ENCODE measurements around the gene AHDC1.

Gene AHDC1

GRCh38 chr1:27599605-27600497, 4.1 kb downstream of the AHDC1 start:
- TF ChIP-seq GATA2 (IDR thresholded peaks at IDR 0.05; ENCODE audit: low read depth, low read length) (no peak), GATA3 (IDR thresholded peaks at IDR 0.05; ENCODE audit: low read depth, low read length) (no peak)

DNA sequence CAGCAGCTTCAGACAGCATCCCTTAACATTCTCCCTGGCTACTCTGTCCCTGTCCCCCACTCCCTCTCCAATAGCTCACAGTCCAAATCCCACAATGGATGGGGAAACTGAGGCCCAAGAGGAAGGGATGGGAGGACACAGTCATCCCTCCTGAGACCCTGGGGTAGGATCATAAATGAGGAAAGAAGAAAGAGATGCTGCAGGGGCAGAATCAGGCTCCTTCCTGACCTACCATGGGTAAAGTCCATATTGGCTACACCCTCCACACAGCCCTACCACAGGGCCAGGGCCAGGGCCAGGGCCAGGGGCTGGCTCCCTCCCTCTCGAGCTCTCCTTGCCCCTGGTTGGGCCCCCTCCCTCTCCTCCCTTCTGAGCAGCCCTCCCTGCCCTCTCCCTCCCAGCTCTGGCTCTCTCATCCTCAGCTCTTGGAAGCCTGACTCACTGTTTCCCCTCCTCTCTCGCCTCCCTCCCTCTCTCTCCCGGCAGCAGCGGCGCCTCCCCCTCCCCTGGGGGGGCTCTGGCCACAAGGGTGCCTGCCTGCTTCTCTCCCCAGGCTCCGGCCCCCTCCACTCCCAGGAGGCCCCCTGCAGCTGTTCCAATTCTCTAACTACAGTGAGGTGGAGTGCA, 4.9 kb downstream of the AHDC1 start:
- TF ChIP-seq GATA2 (IDR thresholded peaks at IDR 0.05; ENCODE audit: low read depth, low read length) (no peak), GATA3 (IDR thresholded peaks at IDR 0.05; ENCODE audit: low read depth, low read length) (no peak)

DNA sequence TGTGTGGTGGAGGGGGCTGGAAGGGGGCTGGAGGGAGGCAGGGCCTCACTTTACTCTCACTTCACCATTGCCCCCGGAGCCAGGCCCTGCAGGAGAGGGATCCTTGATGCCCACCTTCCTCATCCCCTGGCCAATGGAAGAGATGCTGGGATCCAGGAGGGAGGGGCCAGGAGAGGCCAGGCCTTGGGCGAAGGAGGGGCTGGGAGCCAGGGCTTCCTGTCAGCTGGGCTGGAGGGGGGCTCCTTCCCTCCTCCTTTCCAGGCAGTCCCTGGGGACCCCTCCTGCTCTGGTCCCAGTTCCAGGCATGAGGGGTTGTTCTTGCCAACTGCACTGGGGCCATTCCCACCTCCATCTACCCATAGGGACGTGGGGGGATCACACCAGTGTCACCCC, 5.7 kb downstream of the AHDC1 start:
- TF ChIP-seq GATA2 (IDR thresholded peaks at IDR 0.05; ENCODE audit: low read depth, low read length): no peak
- TF ChIP-seq GATA3 (IDR thresholded peaks at IDR 0.05; ENCODE audit: low read depth, low read length): no peak

- TF ChIP-seq GATA2 (IDR thresholded peaks at IDR 0.05; ENCODE audit: low read depth, low read length) (no peak), GATA3 (IDR thresholded peaks at IDR 0.05; ENCODE audit: low read depth, low read length) (no peak)
Measured at GRCh38 chr1:27597516-27598294, 6.2 kb downstream of the AHDC1 start.

DNA sequence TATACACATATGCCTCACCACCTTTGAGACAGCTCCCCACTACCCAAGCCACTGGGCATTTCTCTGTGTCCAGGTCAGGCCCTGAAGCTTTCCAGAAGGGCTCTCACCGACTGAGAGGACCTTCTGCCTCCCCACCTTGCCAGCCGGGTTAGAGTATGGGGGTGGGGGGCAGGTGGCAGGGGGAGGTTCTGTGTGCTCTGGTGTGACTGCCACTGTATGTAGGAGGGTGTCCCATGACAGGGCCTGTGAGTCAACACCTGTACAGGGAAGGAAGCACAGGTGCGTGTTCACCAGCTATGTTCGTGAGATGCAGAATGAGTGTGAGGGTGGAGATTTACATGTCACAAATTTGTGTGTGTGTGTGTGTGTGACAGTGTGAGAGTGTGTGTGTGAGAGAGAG, 7.0 kb downstream of the AHDC1 start:
- no peak for TF ChIP-seq GATA2 (IDR thresholded peaks at IDR 0.05; ENCODE audit: low read depth, low read length)
- TF ChIP-seq GATA3 (IDR thresholded peaks at IDR 0.05; ENCODE audit: low read depth, low read length): no peak

GRCh38 chr1:27596261-27596660, 7.7 kb downstream of the AHDC1 start:
- TF ChIP-seq GATA3 (IDR thresholded peaks at IDR 0.05; ENCODE audit: low read depth, low read length) (no peak), GATA2 (IDR thresholded peaks at IDR 0.05; ENCODE audit: low read depth, low read length) (no peak)

GRCh38 chr1:27595597-27595996, 8.3 kb downstream of the AHDC1 start:
- TF ChIP-seq GATA2 (IDR thresholded peaks at IDR 0.05; ENCODE audit: low read depth, low read length) (no peak), GATA3 (IDR thresholded peaks at IDR 0.05; ENCODE audit: low read depth, low read length) (no peak)

DNA sequence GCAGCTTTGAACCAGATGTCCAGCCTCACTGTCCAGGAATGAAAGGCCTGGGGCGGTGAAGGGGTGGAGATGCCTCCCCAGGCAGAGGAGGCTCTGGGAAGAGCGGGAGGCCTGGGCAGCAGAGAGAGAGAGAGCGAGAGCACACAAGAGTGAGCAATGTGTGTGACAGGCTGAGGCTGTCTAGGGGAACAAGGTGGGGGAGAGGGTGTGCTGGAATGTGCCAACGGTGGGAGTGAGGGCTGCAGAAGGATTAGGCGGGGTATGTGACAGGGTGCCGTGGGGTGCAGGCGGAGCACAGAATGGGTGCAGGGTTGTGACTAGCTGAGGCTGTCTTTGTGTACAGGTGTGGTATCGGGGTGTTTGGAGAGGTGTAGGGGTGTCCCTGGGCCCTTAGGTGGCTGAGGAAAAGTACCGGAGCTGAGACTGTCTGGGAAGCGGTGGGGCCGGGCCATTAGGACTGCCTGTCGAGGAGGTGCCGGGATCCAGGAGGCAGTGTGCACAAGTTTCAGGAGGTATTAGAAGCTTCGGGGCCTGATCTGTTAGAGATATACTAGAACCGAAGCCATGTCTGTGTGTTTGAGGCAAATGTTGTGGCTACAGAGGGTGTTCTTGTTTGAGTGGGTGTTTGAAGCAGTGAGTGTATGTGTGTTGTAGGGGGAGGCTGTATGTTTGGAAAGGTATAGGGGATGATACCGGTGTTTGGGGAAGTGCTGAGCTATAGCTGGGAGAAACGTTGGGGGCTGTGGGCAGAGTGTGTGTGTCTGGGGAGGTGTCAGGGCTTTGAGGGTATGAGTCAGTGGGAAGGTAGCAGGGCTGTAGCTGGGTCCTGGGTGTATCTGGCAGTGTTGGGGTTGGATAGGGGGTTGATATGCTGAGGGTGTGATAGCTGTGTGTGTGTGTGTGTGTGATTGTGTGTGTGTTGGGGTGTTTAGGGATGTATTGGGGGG, 9.1 kb downstream of the AHDC1 start:
- TF ChIP-seq GATA2 (IDR thresholded peaks at IDR 0.05; ENCODE audit: low read depth, low read length) (no peak), GATA3 (IDR thresholded peaks at IDR 0.05; ENCODE audit: low read depth, low read length) (no peak)

DNA sequence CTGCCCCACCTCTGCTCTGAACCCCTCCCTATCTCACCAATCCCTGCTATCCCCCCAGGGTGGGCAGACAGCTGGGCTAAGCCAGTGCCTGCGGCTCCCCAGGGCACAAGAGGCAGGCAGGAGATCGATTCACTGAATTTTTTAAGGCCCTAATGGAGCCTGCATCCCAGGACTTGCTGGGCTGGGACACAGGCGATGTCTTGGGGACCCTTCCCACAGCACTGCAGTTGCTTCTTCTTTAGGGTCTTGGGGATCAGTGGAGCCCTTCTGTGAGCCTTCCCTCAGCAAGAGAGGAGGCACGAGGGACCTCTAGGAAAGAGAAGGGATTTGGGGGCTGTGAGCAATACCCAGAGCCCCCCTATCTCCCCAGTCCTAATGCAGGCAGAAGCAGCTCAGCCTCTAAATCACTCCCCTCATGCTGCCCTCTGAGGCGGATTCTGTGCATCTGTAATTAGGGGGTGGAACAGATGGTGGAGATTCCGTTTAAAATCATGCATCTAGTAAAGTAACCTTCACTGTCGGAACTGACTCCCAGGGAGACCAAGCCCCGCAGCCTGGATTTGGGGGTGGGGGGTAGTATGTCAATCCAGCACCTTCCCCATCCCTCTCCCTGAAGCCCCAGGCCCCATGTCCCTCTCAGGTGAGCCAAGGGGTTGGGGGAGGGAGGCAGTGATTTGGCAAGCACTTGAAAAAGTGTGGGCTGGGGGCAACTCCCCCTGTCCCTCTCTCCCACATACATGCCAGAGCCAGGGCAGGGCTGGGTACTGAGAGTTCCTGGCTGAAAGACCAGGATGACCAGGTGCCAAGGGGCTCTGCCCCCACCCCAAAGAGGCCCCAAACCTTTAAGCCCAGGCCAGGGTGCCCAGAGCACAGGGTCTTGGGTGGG, 10.0 kb downstream of the AHDC1 start:
- no peak for TF ChIP-seq GATA3 (IDR thresholded peaks at IDR 0.05; ENCODE audit: low read depth, low read length)
- TF ChIP-seq GATA2 (IDR thresholded peaks at IDR 0.05; ENCODE audit: low read depth, low read length): peak; percentile 68

GRCh38 chr1:27592931-27593677, 10.8 kb downstream of the AHDC1 start:
- TF ChIP-seq GATA2 (IDR thresholded peaks at IDR 0.05; ENCODE audit: low read depth, low read length) (no peak), GATA3 (IDR thresholded peaks at IDR 0.05; ENCODE audit: low read depth, low read length) (no peak)

DNA sequence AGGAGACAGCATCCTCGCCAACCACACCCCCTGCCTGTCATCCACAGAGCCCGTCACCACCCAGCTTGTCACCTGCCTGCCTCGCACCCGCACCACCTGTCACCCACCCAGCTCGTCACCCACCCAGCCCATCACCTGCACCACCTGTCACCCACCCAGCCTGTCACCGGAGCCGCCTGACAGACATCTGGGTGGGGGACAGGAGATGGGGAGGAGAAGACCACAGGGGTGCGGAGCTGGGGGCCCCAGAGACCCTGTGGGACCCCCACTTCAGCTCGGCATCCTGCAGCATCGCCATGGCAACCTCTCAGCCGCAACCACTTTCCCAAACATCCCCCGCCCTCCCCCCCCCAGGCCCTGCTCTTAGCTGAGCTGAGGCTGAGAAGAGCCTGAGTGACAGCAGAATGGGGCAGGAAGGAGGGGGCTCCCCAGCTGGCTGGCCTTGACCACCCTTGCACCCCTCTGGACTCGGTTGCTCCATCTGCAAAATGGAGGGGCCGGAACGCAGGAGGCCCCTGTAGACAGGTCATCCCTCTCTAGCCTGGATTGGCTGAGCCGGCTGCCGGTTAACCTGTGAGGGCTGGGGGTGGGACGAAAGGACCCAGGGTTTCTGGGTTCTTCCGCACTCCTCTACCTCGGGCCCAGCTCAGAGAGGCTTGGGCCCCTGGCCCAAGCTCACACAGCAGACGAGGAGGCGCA, 11.6 kb downstream of the AHDC1 start:
- TF ChIP-seq GATA3 (IDR thresholded peaks at IDR 0.05; ENCODE audit: low read depth, low read length): no peak
- no peak for TF ChIP-seq GATA2 (IDR thresholded peaks at IDR 0.05; ENCODE audit: low read depth, low read length)
